Measurements from ENCODE around the gene OTX1.
"Not testable (repeated sequence)": the region's sequence is repeated elsewhere in the genome, so short reads cannot be mapped to it uniquely, and the experiment has no call there.

The OTX1 gene

DNA sequence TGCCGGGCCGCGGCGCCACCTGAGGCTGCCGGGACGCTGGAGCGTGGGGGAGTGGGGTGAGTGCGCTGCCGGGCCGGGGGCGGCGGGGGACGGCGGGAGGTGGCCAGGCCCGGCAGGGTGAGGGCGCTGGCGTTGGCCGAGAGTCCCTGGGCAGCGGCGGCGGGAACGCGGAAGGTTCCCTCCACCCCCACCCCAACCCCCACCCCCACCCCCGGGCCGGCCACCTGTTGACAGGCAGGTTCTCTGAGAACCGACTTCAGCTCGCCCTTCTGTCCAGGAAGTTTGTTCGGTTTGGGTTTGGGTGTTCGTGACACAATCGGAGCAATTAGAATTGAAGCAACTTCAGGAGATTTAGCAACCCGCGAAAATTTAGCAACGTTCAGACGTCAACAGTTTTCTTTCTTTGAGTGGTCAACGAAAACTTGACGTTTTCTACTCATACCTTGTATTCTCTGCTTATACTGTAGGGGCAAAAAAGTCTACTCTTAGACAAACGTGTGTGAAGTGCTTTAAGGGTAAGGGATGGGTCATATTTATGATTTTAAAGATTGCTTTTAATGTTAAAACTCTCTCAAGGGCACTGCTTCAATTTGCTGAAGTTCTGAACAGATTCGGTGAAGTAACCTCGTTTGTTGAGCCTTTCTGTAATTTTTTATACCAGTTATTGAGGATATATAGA is 9.3 kb downstream of the OTX1 start:
- DNase-seq = no peak

DNA sequence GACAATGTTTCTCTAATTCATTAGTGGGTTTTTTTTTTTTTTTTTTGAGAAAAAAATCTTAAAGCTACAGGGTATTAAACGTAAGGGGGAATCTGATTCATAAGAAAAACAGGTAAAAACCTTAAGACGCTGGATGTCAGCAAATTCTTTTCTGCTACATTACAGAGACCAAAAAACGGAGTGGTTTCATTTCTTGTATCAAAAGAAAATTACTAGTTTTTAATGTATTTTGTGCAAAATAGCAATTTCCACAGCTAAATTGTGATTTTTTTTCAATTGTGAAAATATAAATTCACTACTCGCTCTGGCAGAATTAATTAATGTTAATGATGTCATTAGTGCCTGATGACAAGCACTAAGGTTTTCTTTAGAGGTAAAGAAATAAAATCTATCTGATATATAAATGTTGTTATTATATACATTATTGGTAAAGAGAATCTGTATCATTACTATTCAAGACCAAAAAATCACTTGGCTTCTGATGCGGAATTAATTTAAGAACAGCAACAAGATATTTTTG is 9.9 kb downstream of the OTX1 start:
- no peak for DNase-seq

DNA sequence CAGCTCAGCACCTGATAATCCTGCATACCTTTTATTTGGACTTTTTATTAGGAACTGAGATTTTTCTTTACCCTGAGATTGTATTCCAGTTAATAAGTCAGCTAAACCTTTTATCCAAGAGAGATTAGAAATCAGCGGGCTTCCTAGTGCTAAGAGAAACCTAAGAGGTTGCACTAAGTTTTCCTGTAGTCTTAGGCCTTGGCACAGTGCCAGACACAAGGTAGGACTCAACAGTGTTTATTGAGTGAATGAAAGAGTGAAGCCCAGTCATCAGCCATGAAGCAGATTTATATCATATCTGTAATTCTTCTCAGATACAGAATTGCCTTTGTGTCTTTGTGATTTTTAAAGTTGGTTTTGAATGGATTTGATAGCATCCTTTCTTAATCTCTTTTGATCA is 13.6 kb downstream of the OTX1 start:
- DNase-seq = no peak

DNA sequence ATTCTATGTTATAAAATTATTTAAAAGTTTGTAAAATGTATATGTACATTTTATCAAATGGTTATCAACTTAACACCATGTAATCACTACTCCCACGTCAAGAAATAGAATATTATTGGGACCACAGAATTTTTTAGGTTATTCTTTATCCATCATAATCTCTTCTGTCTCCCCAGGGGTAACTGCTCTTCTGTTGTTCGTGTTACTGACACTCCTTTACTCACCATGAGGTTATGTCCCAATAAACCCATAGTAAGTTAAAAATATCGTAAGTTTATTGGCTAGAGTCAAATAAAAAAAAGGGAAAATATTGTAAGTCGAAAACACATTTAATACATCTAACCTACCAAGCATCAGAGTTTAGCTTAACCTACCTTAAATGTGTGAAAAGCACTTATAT is 14.0 kb downstream of the OTX1 start:
- DNase-seq = no peak

DNA sequence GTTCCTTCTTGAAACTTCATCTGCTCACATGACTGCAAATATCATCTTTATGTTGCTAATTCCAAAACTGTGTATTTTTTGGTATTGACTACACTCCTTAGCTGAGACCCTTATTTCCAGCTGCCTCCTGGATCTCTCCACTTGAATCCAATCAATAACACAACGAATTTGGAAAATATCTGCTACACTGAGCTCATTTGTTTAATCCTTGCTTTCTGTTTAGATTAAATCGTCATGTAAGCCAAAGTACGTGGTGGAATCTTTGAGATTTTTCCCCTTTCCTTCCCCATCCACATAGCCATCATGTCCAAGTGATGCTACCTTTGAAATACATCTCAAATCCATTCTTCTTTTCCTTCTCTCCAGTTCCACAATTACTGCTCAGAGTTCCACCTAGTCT is 15.6 kb downstream of the OTX1 start:
- DNase-seq = no peak

DNA sequence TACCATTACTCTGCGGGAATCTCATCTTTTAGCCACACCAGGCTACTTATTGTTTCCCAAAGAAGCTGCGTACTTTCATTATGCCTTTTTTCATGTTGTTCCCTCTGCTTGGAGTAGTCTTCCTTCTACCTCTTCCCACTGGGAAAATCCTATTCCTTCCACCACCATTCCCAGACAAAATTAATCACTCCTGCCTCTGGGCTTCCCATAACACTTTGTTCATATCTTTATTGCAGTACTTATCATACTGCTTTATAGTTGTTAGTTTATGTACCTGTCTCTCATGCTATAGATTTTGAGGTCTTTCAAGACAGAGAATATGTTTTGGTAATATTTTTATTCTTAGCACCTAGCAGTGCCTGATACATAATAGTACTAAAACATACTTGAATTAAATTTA is 16.2 kb downstream of the OTX1 start:
- no peak for DNase-seq

DNA sequence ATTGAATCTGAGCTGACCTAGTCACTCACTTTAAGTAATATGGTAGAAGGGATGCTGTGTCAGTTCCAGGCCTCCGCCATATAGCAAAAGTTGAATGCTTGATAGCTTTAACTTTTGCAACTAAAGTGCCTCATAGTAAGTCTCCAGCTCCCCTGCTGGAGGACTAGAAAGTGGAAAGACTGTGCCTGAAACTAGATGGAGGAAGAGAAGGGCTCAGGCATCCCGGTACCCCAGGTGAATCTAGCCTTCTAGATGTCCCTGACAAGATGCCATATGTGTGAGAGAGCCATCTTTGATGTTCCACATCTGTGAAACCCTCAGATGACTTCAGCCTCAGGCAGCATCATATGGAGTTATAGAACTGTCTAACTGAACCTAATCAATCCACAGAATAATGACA is 21.0 kb downstream of the OTX1 start:
- DNase-seq = no peak

DNA sequence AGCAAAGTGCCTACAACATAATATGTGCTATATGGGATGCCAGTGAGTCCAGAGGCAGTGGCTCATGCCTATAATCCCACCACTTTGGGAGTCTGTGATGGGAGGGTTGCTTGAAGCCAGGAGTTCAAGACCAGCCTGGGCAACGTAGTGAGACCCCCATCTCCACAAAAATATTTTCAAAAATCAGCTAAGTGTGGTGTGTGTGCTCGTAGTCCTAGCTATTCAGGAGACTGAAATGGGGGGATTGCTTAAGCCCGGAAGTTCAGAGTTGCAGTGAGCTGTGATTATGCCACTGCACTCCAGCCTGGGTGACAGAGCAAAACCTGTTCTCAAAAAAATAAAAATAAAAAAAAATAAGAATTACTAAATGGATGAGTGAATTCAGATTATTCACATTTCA is 23.4 kb downstream of the OTX1 start:
- DNase-seq = no peak

DNA sequence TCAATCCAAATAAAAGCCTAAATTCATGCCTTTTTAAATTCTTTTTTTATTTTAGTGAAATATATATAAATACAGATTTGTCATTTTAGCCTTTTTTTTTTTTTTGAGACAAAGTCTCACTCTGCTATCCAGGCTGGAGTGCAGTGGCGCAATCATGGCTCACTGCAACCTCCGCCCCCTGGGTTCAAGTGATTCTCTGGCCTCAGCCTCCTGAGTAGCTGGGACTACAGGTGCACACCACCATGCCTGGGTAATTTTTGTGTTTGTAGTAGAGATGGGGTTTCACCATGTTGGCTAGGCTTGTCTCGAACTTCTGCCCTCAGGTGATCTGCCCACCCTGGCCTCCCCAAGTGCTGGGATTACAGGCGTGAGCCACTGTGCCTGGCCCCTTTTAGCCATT is 23.8 kb downstream of the OTX1 start:
- not testable (repeated sequence) for DNase-seq

DNA sequence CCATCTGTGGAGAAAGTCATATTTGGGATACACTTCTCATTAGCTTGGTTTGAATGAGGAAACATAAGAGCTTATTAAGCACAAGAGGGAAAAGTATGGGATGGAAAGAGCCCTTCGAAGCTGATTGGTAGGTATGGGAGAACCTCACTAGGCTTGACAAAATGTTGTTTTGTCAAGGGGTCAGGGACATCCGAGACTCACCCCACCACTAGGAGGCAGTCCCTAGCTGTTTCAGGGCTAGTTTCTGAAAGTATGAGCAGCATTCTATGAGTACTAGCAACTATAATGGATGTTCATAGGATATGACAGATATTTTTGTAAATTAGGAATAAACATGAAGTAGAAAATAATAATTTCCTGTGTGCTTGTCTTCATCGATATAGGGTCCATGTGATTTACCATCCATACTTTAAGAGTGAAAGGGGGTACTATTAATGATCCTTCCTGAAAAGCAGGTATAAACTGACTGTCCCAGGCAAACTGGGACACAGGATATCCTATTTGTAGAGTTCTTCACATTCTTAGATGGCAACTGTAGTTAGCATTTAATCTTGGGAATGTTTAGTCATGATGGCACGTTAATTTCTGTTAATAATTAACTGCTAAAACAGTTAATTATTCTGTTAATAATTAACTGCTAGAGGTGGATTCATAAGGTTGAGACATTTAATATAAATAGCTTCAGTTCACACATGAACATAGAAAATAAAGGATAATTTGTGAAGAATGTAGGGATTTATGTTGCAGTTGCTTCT is 28.4 kb downstream of the OTX1 start:
- DNase-seq = no peak

DNA sequence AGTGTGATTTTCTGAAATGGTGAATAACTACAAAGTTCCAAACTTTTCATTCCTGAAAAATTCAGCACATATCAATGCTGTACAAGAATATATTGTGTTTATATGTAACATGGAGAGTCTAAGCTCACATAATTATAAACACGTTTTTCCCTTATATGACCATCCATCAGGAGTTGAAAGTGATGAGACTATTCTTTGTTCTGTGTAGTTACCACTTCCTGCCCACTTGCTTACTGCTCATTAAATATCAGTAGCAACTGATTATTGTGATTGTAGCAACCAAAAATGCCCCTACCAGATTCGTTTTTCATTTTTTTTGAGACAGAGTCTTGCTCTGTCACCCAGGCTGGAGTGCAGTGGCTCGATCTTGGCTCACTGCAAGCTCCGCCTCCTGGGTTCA is 30.8 kb downstream of the OTX1 start:
- no peak for DNase-seq

DNA sequence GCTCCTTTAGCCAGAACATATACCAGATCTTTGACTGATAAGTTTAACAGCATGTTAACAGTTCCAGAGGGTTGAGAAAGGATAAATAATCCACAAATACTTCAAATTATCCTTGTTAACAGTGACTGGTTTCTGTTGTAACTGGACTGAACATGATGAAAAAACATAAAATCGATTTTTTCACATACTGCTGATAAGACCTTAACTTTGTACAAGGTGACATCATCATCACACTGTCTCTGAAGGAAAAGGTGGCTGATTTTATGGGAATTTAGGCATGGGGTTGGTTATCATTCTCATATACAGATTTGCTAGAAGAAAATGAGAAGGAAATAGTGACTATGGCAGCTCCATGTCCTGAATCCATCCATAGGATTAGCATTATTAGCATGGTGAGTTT is 36.1 kb downstream of the OTX1 start:
- DNase-seq = no peak

DNA sequence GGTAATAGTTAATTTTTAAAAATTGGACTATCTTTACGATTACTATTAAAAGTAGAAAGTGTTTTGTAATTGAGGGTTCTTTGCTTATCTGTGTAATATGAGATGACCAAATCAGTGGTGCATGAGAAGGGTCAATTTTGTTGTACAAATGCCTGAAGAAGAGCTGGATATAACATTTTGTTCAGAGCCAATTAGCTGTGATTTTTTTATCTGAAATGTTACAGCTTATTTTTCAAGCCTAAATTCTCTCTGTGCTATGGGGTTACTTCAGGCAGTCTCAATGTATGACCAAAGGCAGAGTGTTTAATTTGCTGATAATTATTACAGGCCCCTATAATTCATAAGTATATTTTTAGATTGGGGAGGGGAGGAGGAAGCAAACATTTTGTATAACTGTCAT is 41.8 kb downstream of the OTX1 start:
- DNase-seq = no peak

DNA sequence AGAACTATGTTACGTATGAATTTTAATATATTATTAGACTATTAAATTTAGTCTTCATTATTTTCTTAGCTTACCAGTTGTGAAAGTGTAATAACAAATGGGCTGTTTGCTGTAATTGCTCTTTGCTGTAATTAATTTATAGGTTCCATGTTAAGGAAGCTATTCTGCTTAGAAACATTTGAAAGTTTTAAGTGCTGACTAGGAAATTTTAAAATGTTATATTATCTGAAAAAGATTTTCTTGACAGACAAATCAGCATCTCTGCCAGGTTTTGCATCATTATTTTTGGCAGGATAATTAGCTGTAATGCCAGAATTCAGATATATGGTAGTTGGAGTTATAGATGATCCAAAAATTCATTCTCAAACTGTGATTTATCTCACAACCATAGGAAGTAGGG is 42.2 kb downstream of the OTX1 start:
- no peak for DNase-seq

DNA sequence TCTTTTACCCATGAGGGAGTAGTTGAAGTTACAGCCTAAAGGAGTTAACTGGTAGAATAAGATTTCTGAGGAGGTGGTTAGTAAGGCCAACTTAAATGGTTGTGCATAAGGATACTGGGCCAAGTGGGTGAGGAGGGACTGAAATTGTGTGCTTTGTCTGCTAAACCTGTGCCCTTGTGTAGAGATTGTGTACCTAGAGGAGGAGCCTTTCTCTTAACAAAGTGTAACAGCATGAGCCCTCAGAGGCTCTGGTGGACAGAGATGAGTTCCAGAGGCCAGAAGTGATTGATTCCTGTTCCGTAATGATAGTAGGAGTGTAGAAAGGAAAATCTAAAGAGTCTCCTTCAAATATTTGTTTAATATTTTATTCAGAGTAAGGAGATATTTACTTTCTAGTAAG is 42.9 kb downstream of the OTX1 start:
- DNase-seq = no peak

DNA sequence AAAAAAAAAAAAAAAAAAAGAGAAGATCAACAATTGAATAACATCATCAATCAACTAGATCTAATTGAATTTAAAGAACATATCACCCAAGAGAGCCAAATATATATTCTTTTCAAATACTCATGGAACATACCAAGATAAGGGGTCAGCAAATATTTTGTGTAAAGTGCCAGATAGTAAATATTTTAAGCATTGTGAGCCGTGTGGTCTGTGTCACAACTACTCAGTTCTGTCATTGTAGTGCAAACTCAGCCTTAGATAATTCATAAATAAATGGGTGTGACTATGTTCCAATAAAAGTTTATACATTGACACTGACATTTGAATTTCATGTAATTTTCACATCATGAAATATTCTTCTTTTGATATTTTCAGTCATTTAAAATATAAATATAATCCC is 45.9 kb downstream of the OTX1 start:
- no peak for DNase-seq

DNA sequence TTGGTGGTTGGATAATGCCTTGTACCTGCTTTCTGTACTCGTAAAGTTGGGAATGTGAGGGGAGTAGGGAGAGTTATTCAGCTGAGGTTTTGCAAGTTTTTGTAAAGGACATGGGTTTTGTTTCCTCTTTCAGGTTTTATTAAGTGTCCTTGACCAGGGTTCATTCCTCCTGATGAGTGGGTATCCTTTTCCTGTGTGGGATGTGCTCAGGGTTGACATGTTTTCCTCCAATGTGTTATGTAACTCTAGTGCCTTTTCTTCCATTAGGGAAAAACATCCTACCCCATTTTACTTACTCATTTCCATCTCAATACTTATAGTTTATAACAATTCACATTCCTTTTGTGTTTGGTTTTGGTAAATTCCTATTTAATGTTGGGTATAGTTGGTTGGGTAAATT is 48.4 kb downstream of the OTX1 start:
- DNase-seq = no peak

DNA sequence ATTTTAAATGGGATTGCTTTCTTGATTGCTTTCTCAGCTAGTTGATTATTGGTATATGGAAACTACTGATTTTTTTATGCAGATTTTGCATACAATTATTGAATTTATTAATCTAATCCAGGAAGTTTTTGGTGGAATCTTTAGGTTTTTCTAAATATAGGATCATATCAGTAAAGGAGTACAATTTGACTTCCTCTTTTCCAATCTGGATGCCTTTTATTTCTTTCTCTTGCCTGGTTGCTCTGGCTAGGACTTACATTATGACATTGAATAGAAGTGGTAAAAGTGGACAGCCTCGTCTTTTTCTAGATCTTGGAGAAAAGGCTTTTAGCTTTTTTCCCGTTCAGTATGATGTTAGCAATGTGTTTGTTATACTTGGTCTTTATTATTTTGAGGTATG is 51.3 kb downstream of the OTX1 start:
- no peak for DNase-seq

DNA sequence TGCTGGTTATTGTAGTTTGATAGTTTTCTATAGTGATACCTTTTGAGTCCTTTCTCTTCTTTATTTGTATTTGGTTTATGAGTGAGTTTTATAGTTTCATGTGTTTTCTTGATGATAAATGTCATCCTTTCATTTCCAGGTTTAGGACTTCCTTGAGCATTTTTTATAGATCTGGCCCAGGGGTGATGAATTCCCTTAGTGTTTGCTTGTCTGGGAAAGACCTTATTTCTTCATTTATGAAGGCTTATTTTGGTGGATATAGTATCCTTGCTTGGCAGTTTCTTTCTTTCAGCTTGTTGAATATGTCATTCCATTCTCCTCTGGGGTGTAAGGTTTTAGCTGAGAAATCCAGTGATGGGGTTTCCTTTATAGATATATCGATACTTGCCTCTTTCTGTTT is 53.9 kb downstream of the OTX1 start:
- no peak for DNase-seq

Measured in activated CD4-positive, CD25-positive, alpha-beta regulatory T cell treated with anti-CD3 and anti-CD28 coated beads, Interleukin-2, amount 50 U/mL, for 72 hours (primary cell).